ENCODE data around the gene NADK2.

DNA sequence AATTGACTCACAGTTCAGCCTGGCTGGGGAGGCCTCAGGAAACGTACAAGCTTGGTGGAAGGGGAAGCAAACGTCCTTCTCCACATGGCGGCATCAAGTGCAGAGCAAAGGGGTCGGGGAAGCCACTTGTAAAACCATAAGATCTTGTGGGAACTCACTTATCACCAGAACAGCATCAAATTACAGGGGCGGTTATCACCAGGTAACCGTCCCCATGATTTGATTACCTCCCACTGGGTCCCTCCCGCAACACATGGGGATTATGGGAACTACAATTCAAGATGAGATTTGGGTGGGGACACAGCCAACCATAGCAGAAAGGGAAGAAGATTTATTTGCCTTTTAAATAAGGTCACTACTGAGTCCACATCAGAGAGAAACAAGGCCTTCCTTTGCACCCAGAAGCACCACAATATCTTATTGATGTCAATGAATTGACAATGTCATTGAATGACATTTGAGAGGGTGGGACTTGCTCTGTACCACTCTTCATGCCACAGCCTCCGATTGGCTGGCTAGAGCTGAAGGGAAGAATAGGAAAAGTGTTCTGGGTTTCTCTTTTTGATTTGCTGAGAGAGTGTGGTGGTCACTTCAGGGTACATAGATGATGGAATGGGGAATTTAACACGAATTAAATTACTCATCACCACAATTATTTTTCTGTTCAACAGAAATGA is 78.8 kb downstream of the NADK2 start:
- no peak for TF ChIP-seq POLR2A (IDR thresholded peaks at IDR 0.05)
- TF ChIP-seq, protein P1, sequence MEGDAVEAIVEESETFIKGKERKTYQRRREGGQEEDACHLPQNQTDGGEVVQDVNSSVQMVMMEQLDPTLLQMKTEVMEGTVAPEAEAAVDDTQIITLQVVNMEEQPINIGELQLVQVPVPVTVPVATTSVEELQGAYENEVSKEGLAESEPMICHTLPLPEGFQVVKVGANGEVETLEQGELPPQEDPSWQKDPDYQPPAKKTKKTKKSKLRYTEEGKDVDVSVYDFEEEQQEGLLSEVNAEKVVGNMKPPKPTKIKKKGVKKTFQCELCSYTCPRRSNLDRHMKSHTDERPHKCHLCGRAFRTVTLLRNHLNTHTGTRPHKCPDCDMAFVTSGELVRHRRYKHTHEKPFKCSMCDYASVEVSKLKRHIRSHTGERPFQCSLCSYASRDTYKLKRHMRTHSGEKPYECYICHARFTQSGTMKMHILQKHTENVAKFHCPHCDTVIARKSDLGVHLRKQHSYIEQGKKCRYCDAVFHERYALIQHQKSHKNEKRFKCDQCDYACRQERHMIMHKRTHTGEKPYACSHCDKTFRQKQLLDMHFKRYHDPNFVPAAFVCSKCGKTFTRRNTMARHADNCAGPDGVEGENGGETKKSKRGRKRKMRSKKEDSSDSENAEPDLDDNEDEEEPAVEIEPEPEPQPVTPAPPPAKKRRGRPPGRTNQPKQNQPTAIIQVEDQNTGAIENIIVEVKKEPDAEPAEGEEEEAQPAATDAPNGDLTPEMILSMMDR (IDR thresholded peaks at IDR 0.05): no peak

Measured in heart left ventricle (tissue), 13 donors.